ENCODE measurements around the gene SEL1L.
"Not testable (repeated sequence)": the region's sequence is repeated elsewhere in the genome, so short reads cannot be mapped to it uniquely, and the experiment has no call there.

DNA sequence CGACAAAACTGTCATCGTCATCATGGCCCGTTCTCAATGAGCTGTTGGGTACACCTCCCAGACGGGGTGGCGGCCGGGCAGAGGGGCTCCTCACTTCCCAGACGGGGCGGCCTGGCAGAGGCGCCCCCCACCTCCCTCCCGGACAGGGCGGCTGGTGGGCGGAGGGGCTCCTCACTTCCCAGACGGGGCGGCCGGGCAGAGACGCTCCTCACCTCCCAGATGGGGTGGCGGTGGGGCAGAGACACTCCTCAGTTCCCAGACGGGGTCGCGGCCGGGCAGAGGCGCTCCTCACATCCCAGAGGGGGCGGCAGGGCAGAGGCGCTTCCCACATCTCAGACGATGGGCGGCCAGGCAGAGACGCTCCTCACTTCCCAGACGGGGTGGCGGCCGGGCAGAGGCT, 71.3 kb downstream of the SEL1L start:
- TF ChIP-seq CTCF (IDR thresholded peaks at IDR 0.05); POLR2AphosphoS5 (IDR thresholded peaks at IDR 0.05; ENCODE audit: low read depth, low read length); SIN3A (IDR thresholded peaks at IDR 0.05; ENCODE audit: borderline replicate concordance, insufficient read depth, low read depth, low read length): not testable (repeated sequence)
- TF ChIP-seq, protein P1, sequence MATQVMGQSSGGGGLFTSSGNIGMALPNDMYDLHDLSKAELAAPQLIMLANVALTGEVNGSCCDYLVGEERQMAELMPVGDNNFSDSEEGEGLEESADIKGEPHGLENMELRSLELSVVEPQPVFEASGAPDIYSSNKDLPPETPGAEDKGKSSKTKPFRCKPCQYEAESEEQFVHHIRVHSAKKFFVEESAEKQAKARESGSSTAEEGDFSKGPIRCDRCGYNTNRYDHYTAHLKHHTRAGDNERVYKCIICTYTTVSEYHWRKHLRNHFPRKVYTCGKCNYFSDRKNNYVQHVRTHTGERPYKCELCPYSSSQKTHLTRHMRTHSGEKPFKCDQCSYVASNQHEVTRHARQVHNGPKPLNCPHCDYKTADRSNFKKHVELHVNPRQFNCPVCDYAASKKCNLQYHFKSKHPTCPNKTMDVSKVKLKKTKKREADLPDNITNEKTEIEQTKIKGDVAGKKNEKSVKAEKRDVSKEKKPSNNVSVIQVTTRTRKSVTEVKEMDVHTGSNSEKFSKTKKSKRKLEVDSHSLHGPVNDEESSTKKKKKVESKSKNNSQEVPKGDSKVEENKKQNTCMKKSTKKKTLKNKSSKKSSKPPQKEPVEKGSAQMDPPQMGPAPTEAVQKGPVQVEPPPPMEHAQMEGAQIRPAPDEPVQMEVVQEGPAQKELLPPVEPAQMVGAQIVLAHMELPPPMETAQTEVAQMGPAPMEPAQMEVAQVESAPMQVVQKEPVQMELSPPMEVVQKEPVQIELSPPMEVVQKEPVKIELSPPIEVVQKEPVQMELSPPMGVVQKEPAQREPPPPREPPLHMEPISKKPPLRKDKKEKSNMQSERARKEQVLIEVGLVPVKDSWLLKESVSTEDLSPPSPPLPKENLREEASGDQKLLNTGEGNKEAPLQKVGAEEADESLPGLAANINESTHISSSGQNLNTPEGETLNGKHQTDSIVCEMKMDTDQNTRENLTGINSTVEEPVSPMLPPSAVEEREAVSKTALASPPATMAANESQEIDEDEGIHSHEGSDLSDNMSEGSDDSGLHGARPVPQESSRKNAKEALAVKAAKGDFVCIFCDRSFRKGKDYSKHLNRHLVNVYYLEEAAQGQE (IDR thresholded peaks at IDR 0.05; ENCODE audit: insufficient read depth in 1 of 2, low read depth in 2 of 2, low read length in 1 of 2) = not testable (repeated sequence)

All from Panc1 (cell line).